Endothelial cell of umbilical vein (primary cell): ENCODE measurements around the gene TCN1.

Experiments
- EZH2 ChIP-seq: IDR thresholded peaks from 2 replicates; pipeline ENCODE4 v1.6.1; 2012; ENCODE audit warnings: borderline replicate concordance, low read depth, mild to moderate bottlenecking, moderate library complexity, low read length, inconsistent platforms; ENCODE audit not compliant: severe bottlenecking
- POLR2A ChIP-seq: IDR thresholded peaks from 2 replicates; pipeline ENCODE4 v1.6.1; 2012; ENCODE audit warnings: low read depth, mild to moderate bottlenecking, control low read depth, low read length
- POLR2AphosphoS5 ChIP-seq: IDR thresholded peaks from 2 replicates; pipeline ENCODE4 v1.6.1; 2012; ENCODE audit warnings: low read depth, mild to moderate bottlenecking, control low read depth, low read length, moderate library complexity; ENCODE audit not compliant: insufficient read depth
- TF ChIP-seq, protein P1 (sequence below), 2 donors: IDR thresholded peaks; 1 replicate in 1 of 2; 2 replicates in 1 of 2; pipeline ENCODE4 v1.5.1; 2011; ENCODE audit warnings: low read length in 2 of 2, mild to moderate bottlenecking in 2 of 2, moderate library complexity in 2 of 2, control low read depth in 1 of 2, inconsistent platforms in 1 of 2, low read depth in 1 of 2; ENCODE audit not compliant: insufficient read depth in 1 of 2; ENCODE audit errors: extremely low read depth in 1 of 2

DNA sequence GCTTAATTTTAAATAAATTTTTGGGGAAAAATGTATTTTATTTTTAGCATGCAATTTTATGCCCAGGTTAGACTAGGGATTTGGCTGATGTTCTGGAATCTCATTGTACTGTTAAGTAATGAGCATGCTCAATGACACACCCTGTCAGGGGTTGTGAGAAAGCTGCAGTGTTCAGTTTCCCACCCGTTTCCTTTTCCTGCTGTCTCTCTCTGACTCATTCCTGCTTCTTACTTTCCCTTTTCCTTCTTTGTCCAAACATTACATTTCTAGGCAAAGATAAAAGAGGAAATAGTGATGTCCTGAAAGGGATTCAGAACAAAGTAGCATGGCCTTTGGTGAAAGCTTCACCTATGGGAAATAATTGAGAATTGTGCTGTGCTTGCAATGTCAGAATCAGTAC, 35.0 kb upstream of the TCN1 start:
- TF ChIP-seq, protein P1, sequence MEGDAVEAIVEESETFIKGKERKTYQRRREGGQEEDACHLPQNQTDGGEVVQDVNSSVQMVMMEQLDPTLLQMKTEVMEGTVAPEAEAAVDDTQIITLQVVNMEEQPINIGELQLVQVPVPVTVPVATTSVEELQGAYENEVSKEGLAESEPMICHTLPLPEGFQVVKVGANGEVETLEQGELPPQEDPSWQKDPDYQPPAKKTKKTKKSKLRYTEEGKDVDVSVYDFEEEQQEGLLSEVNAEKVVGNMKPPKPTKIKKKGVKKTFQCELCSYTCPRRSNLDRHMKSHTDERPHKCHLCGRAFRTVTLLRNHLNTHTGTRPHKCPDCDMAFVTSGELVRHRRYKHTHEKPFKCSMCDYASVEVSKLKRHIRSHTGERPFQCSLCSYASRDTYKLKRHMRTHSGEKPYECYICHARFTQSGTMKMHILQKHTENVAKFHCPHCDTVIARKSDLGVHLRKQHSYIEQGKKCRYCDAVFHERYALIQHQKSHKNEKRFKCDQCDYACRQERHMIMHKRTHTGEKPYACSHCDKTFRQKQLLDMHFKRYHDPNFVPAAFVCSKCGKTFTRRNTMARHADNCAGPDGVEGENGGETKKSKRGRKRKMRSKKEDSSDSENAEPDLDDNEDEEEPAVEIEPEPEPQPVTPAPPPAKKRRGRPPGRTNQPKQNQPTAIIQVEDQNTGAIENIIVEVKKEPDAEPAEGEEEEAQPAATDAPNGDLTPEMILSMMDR (IDR thresholded peaks at IDR 0.05; ENCODE audit: extremely low read depth in 1 of 2, insufficient read depth in 1 of 2, low read depth in 1 of 2, low read length in 2 of 2), result no peak
- TF ChIP-seq POLR2AphosphoS5 (peak; percentile 64), POLR2A (no peak), EZH2 (no peak)
